Neural progenitor cell (in vitro differentiated cells): Measurements from ENCODE around the gene TCTN3. TPM values are rescaled to one million over a fixed set of nuclear protein-coding genes. Genes with fewer than 3 reads are reported as not detected.

Experiments
- DNase-seq: peaks from one replicate; pipeline ENCODE4 v3.0.0-alpha.2; 2016; ENCODE audit warnings: low spot score
- H2AFZ ChIP-seq: fragments of 200-600 bp; sonication (generic); replicated peaks from 2 replicates; pipeline ENCODE4 v1.6.1; 2016; ENCODE audit warnings: antibody characterized with exemption
- H3F3A ChIP-seq: fragments of 200-600 bp; sonication (generic); 2 replicates; pipeline ENCODE4 v1.6.1; 2016; ENCODE audit warnings: antibody characterized with exemption, low read depth
- H3K27ac ChIP-seq: fragments of 200-600 bp; sonication (generic); 2 replicates; pipeline ENCODE4 v1.5.1; 2016; ENCODE audit warnings: mild to moderate bottlenecking
- H3K27me3 ChIP-seq: fragments of 200-600 bp; sonication (generic); 2 replicates; pipeline ENCODE4 v1.6.1; 2016; ENCODE audit warnings: mild to moderate bottlenecking, moderate library complexity
- H3K36me3 ChIP-seq: fragments of 200-600 bp; sonication (generic); 2 replicates; pipeline ENCODE4 v1.5.1; 2016
- H3K4me1 ChIP-seq: fragments of 200-600 bp; sonication (generic); 2 replicates; pipeline ENCODE4 v1.6.1; 2016; ENCODE audit warnings: mixed run types
- H3K4me2 ChIP-seq: fragments of 200-600 bp; sonication (generic); 2 replicates; pipeline ENCODE4 v1.6.1; 2016
- H3K4me3 ChIP-seq: fragments of 200-600 bp; sonication (generic); 2 replicates; pipeline ENCODE4 v1.5.1; 2016
- H3K79me2 ChIP-seq: fragments of 200-600 bp; sonication (generic); 2 replicates; pipeline ENCODE4 v1.6.1; 2016; ENCODE audit warnings: low read depth
- H3K9ac ChIP-seq: fragments of 200-600 bp; sonication (generic); 2 replicates; pipeline ENCODE4 v1.6.1; 2016
- H3K9me3 ChIP-seq: fragments of 200-600 bp; sonication (generic); 2 replicates; pipeline ENCODE4 v1.5.1; 2016; ENCODE audit warnings: low read depth
- H4K20me1 ChIP-seq: fragments of 200-600 bp; sonication (generic); 2 replicates; pipeline ENCODE4 v1.6.1; 2016; ENCODE audit warnings: low read depth
- H3K27ac Mint-ChIP-seq: 3 replicates; pipeline ENCODE4 v1.8.0; 2021; ENCODE audit warnings: mixed read lengths
- H3K27me3 Mint-ChIP-seq: 2 replicates; pipeline ENCODE4 v1.8.0; 2022; ENCODE audit warnings: low read depth, mild to moderate bottlenecking, inconsistent platforms, moderate library complexity, mixed read lengths; ENCODE audit not compliant: insufficient read depth
- H3K36me3 Mint-ChIP-seq: 3 replicates; pipeline ENCODE4 v1.8.0; 2021; ENCODE audit warnings: mixed read lengths
- H3K4me1 Mint-ChIP-seq: 3 replicates; pipeline ENCODE4 v1.8.0; 2021; ENCODE audit warnings: mixed read lengths
- H3K4me3 Mint-ChIP-seq: 3 replicates; pipeline ENCODE4 v1.8.0; 2021; ENCODE audit warnings: mild to moderate bottlenecking, moderate library complexity, mixed read lengths
- H3K9me3 Mint-ChIP-seq: 3 replicates; pipeline ENCODE4 v1.8.0; 2020; ENCODE audit warnings: mixed read lengths
- EZH2 ChIP-seq: fragments of 200-600 bp; sonication (generic); IDR thresholded peaks from 2 replicates; pipeline ENCODE4 v1.6.1; 2017; ENCODE audit warnings: antibody characterized with exemption, mild to moderate bottlenecking, moderate library complexity
- EZH2phosphoT487 ChIP-seq: fragments of 200-600 bp; sonication (generic); IDR thresholded peaks from 2 replicates; pipeline ENCODE4 v1.6.1; 2017; ENCODE audit warnings: antibody characterized with exemption
- total RNA-seq: library from RNA; depleted of rRNA; stranded (reverse); fragments of >200 nt; gene quantifications from 2 replicates; pipeline ENCODE4 v1.2.3, GENCODE V29; 2015; ENCODE audit warnings: low replicate concordance
- TF ChIP-seq, protein P1 (sequence below): fragments of 200-600 bp; sonication (generic); IDR thresholded peaks from 2 replicates; pipeline ENCODE4 v1.5.1; 2017; ENCODE audit warnings: antibody characterized with exemption, mild to moderate bottlenecking

The TCTN3 gene
- total RNA-seq, 1 donor from 2014 or later: 45.9 TPM

DNA sequence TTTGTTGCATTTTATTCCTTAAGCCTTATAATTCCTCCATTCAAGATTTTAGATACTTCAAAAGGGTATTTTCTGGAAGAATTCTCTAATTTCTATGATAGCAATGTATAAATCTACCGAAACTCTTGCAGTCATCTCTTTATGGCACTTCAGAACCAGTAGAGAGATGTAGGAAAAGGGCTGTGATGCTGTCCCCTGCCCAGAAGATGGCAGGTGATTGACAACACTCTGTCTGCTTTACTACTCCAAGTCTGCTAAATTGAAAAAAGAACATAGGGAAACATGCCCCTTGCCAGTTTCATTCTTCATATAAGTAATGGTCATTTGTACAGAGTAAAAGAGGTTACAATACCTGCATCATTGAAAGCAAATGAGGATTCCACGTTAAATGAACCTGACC lies 5.1 kb downstream of the TCTN3 start:
- TF ChIP-seq EZH2 (no peak), EZH2phosphoT487 (no peak)
- TF ChIP-seq, protein P1, sequence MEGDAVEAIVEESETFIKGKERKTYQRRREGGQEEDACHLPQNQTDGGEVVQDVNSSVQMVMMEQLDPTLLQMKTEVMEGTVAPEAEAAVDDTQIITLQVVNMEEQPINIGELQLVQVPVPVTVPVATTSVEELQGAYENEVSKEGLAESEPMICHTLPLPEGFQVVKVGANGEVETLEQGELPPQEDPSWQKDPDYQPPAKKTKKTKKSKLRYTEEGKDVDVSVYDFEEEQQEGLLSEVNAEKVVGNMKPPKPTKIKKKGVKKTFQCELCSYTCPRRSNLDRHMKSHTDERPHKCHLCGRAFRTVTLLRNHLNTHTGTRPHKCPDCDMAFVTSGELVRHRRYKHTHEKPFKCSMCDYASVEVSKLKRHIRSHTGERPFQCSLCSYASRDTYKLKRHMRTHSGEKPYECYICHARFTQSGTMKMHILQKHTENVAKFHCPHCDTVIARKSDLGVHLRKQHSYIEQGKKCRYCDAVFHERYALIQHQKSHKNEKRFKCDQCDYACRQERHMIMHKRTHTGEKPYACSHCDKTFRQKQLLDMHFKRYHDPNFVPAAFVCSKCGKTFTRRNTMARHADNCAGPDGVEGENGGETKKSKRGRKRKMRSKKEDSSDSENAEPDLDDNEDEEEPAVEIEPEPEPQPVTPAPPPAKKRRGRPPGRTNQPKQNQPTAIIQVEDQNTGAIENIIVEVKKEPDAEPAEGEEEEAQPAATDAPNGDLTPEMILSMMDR: no peak
- H3K27ac Mint-ChIP-seq: no peak overlapping the region
- no peak overlapping the region for H3K4me2 ChIP-seq
- no peaks in the 10 kb centered on the region for H3K27me3 Mint-ChIP-seq
- H2AFZ ChIP-seq: no peak overlapping the region
- H3K36me3 Mint-ChIP-seq: peaks cover 19% of the 10 kb centered on the region
- no peaks in the 10 kb centered on the region for H3K9me3 ChIP-seq
- peaks cover 12% of the 10 kb centered on the region for H3K4me1 Mint-ChIP-seq
- H3K9ac ChIP-seq: no peak overlapping the region
- H3K4me1 ChIP-seq: peaks cover 13% of the 10 kb centered on the region
- no peaks in the 10 kb centered on the region for H4K20me1 ChIP-seq
- no peak overlapping the region for H3K4me3 ChIP-seq
- H3K9me3 Mint-ChIP-seq: no peaks in the 10 kb centered on the region
- no peaks in the 10 kb centered on the region for H3F3A ChIP-seq
- H3K27me3 ChIP-seq: no peaks in the 10 kb centered on the region
- peaks cover 27% of the 10 kb centered on the region for H3K36me3 ChIP-seq
- no peak for DNase-seq
- peaks cover 32% of the 10 kb centered on the region for H3K79me2 ChIP-seq
- no peak overlapping the region for H3K4me3 Mint-ChIP-seq
- H3K27ac ChIP-seq: no peak overlapping the region

- Histone ChIP-seq H4K20me1 (no peaks in the 10 kb centered on the region), H3K9ac (no peak overlapping the region), H3F3A (no peaks in the 10 kb centered on the region), H3K27me3 (no peaks in the 10 kb centered on the region), H3K4me3 (no peak overlapping the region), H3K27ac (no peak overlapping the region), H3K36me3 (peaks cover 38% of the 10 kb centered on the region), H3K4me2 (no peak overlapping the region), H3K9me3 (no peaks in the 10 kb centered on the region), H3K79me2 (no peaks in the 10 kb centered on the region), H3K4me1 (no peaks in the 10 kb centered on the region), H2AFZ (no peak overlapping the region)
- TF ChIP-seq, protein P1: no peak
- no peak for TF ChIP-seq EZH2phosphoT487
- TF ChIP-seq EZH2: no peak
- Mint-ChIP-seq H3K4me1 (no peaks in the 10 kb centered on the region), H3K4me3 (no peak overlapping the region), H3K9me3 (no peaks in the 10 kb centered on the region), H3K27me3 (no peaks in the 10 kb centered on the region), H3K27ac (no peak overlapping the region), H3K36me3 (peaks cover 28% of the 10 kb centered on the region)
- DNase-seq: no peak
These were observed 9.8 kb downstream of the TCTN3 start for GRCh38 chr10:95683966-95684365.

DNA sequence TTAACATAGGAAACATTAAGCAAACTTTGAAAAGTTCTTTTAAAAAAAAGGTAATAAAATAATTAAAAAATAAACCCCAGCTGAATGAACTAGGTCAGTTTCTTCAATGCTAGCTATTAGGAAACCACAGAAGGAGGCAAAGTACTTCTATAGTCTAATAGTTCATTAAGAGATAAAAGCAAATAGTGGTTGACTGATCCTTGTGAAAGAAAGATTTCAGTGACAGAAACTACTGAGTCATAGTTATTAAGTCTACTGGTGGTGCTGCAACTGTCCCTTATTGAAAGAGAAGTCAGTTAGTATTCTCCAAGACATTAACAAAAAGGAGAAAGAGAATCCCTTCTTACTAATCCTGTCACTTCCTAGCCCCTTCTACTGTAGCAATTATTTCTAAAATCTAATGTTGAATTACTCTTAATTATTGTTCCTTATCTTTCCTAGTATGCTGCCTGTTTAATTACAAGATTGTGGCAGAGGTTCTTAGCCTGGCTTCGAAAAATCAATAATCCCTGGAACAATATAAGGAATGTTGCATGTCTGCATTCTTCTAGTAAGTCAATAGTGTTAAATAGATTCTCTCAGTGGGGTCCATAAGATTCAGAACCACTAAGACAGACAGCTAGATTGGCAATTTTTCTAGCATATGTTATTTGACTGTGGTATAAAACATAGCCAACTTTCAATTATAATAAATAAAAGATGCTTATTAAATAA lies 18.2 kb downstream of the TCTN3 start:
- H4K20me1 ChIP-seq: no peaks in the 10 kb centered on the region
- Mint-ChIP-seq H3K27ac (no peak overlapping the region), H3K4me3 (no peak overlapping the region), H3K27me3 (no peaks in the 10 kb centered on the region), H3K9me3 (no peaks in the 10 kb centered on the region), H3K4me1 (peaks cover 2% of the 10 kb centered on the region), H3K36me3 (peaks cover 22% of the 10 kb centered on the region)
- H3K27ac ChIP-seq: no peak overlapping the region
- H3K36me3 ChIP-seq: peaks cover 10% of the 10 kb centered on the region
- no peak overlapping the region for H3K4me3 ChIP-seq
- H3K9ac ChIP-seq: no peak overlapping the region
- DNase-seq: no peak
- H3K27me3 ChIP-seq: no peaks in the 10 kb centered on the region
- TF ChIP-seq EZH2phosphoT487: no peak
- TF ChIP-seq, protein P1: no peak
- TF ChIP-seq EZH2: no peak
- no peaks in the 10 kb centered on the region for H3K79me2 ChIP-seq
- H3K4me2 ChIP-seq: no peak overlapping the region
- peaks cover 4% of the 10 kb centered on the region for H3K4me1 ChIP-seq
- H3K9me3 ChIP-seq: no peaks in the 10 kb centered on the region
- H2AFZ ChIP-seq: no peak overlapping the region
- H3F3A ChIP-seq: no peaks in the 10 kb centered on the region
